SK-N-SH treated with all-trans-retinoic acid at 6 μM for 48 hours (cell line): ENCODE measurements around the gene CDC6.

Source experiments
- ATAC-seq: fragments of 200-7000 bp; cut with Tn5 transposase; 3 replicates; pipeline ENCODE4 v1.9.1; 2020; ENCODE audit warnings: mild to moderate bottlenecking, moderate library complexity
- ARNTL ChIP-seq: fragments of 450-650 bp; formaldehyde crosslinking; IDR thresholded peaks from 2 replicates; pipeline ENCODE4 v1.5.0; 2020; ENCODE audit warnings: low read depth, mild to moderate bottlenecking, moderate library complexity, borderline replicate concordance
- BACH2 ChIP-seq: fragments of 250-450 bp; sonication (Bioruptor Pico); IDR thresholded peaks from 2 replicates; pipeline ENCODE4 v1.9.0; 2021; ENCODE audit warnings: mild to moderate bottlenecking, borderline replicate concordance
- CREB5 ChIP-seq: fragments of 250-450 bp; sonication (Bioruptor Pico); IDR thresholded peaks from 2 replicates; pipeline ENCODE4 v1.5.1; 2020; ENCODE audit warnings: low read depth, mild to moderate bottlenecking, moderate library complexity
- CSDC2 ChIP-seq: fragments of 250-450 bp; sonication (Bioruptor Pico); IDR thresholded peaks from 2 replicates; pipeline ENCODE4 v1.5.0; 2020; ENCODE audit warnings: mild to moderate bottlenecking, moderate library complexity
- CSRNP3 ChIP-seq: fragments of 250-450 bp; sonication (Bioruptor Pico); IDR thresholded peaks from 2 replicates; pipeline ENCODE4 v1.5.1; 2021; ENCODE audit warnings: mild to moderate bottlenecking, moderate library complexity
- ESRRG ChIP-seq: fragments of 250-450 bp; sonication (Bioruptor Pico); IDR thresholded peaks from 2 replicates; pipeline ENCODE4 v1.6.1; 2021; ENCODE audit warnings: mild to moderate bottlenecking
- GLIS3 ChIP-seq: fragments of 250-450 bp; sonication (Bioruptor Pico); IDR thresholded peaks from 2 replicates; pipeline ENCODE4 v1.5.0; 2020; ENCODE audit warnings: mild to moderate bottlenecking, moderate library complexity
- ISL1 ChIP-seq: fragments of 250-450 bp; sonication (Bioruptor Pico); IDR thresholded peaks from 2 replicates; pipeline ENCODE4 v2.1.2; 2022; ENCODE audit warnings: mild to moderate bottlenecking, moderate library complexity
- OSR1 ChIP-seq: fragments of 250-450 bp; sonication (Bioruptor Pico); IDR thresholded peaks from 2 replicates; pipeline ENCODE4 v1.8.0; 2022; ENCODE audit warnings: moderate library complexity, mild to moderate bottlenecking, inconsistent platforms
- POU6F1 ChIP-seq: fragments of 250-450 bp; sonication (Bioruptor Pico); IDR thresholded peaks from 2 replicates; pipeline ENCODE4 v1.8.0; 2021; ENCODE audit warnings: low read depth, mild to moderate bottlenecking, moderate library complexity, borderline replicate concordance
- PPARA ChIP-seq: fragments of 250-450 bp; sonication (Bioruptor Pico); IDR thresholded peaks from 2 replicates; pipeline ENCODE4 v1.5.0; 2020; ENCODE audit warnings: mild to moderate bottlenecking, borderline replicate concordance
- RARB ChIP-seq: fragments of 250-450 bp; sonication (Bioruptor Pico); IDR thresholded peaks from 2 replicates; pipeline ENCODE4 v1.8.0; 2021; ENCODE audit warnings: mild to moderate bottlenecking, moderate library complexity
- SNAI2 ChIP-seq: fragments of 250-450 bp; sonication (Bioruptor Pico); IDR thresholded peaks from 2 replicates; pipeline ENCODE4 v1.5.0; 2020; ENCODE audit warnings: mild to moderate bottlenecking, moderate library complexity
- TCF4 ChIP-seq: fragments of 250-450 bp; sonication (Bioruptor Pico); IDR thresholded peaks from 2 replicates; pipeline ENCODE4 v1.8.0; 2021; ENCODE audit warnings: mild to moderate bottlenecking, moderate library complexity, borderline replicate concordance
- TOX ChIP-seq: fragments of 250-450 bp; sonication (Bioruptor Pico); IDR thresholded peaks from 2 replicates; pipeline ENCODE4 v1.8.0; 2021; ENCODE audit warnings: mild to moderate bottlenecking, moderate library complexity, borderline replicate concordance
- TSHZ2 ChIP-seq: fragments of 250-450 bp; sonication (Bioruptor Pico); IDR thresholded peaks from 2 replicates; pipeline ENCODE4 v1.5.0; 2020; ENCODE audit warnings: mild to moderate bottlenecking, moderate library complexity
- ZC3H10 ChIP-seq: fragments of 250-450 bp; sonication (Bioruptor Pico); IDR thresholded peaks from 2 replicates; pipeline ENCODE4 v1.5.1; 2021; ENCODE audit warnings: mild to moderate bottlenecking, moderate library complexity
- ZFP3 ChIP-seq: fragments of 250-450 bp; sonication (Bioruptor Pico); IDR thresholded peaks from 2 replicates; pipeline ENCODE4 v1.5.0; 2020; ENCODE audit warnings: mild to moderate bottlenecking, moderate library complexity
- ZFP30 ChIP-seq: fragments of 450-650 bp; formaldehyde crosslinking; IDR thresholded peaks from 2 replicates; pipeline ENCODE4 v1.5.0; 2022; ENCODE audit warnings: mild to moderate bottlenecking, moderate library complexity
- ZNF565 ChIP-seq: fragments of 450-650 bp; formaldehyde crosslinking; conservative IDR thresholded peaks from 2 replicates; pipeline ENCODE4 v1.5.0; 2020; ENCODE audit warnings: low read depth, mild to moderate bottlenecking, moderate library complexity
- ZNF70 ChIP-seq: fragments of 450-650 bp; formaldehyde crosslinking; IDR thresholded peaks from 2 replicates; pipeline ENCODE4 v1.5.0; 2020; ENCODE audit warnings: mild to moderate bottlenecking, moderate library complexity
- ZNF8 ChIP-seq: fragments of 450-650 bp; formaldehyde crosslinking; IDR thresholded peaks from 2 replicates; pipeline ENCODE4 v1.5.0; 2020; ENCODE audit warnings: mild to moderate bottlenecking, moderate library complexity

CDC6 gene

GRCh38 chr17:40243761-40244160 lies 43.9 kb upstream of the CDC6 start:
- TF ChIP-seq CREB5 (no peak), CSDC2 (no peak), ISL1 (CRISPR knock-in tag) (peak; percentile 38; the same call in 1 of the 2 replicates), TOX (CRISPR knock-in tag) (no peak)
- peak; percentile 51 for ATAC-seq

- no peak; the same call in 2 of the 3 replicates for ATAC-seq
Observed at GRCh38 chr17:40244255-40244654, 43.4 kb upstream of the CDC6 start.

GRCh38 chr17:40247926-40248495 lies 39.7 kb upstream of the CDC6 start:
- TF ChIP-seq OSR1 (CRISPR knock-in tag) (no peak), ARNTL (CRISPR knock-in tag) (no peak), ZNF8 (no peak), POU6F1 (CRISPR knock-in tag) (no peak), GLIS3 (CRISPR knock-in tag) (no peak), ZNF70 (CRISPR knock-in tag) (no peak), ZNF565 (no peak), TSHZ2 (no peak), ISL1 (CRISPR knock-in tag) (no peak), ZFP3 (CRISPR knock-in tag) (no peak), CSDC2 (no peak), SNAI2 (no peak), ZFP30 (CRISPR knock-in tag) (no peak), TCF4 (no peak), CREB5 (no peak)
- no peak for ATAC-seq

More at GRCh38 chr17:40244255-40244654, 43.4 kb upstream of the CDC6 start:
- TF ChIP-seq ZNF70 (CRISPR knock-in tag) = no peak
- no peak for TF ChIP-seq CSDC2
- no peak for TF ChIP-seq PPARA (CRISPR knock-in tag)
- no peak for TF ChIP-seq ESRRG
- TF ChIP-seq SNAI2 = no peak
- TF ChIP-seq RARB (CRISPR knock-in tag) = no peak
- TF ChIP-seq GLIS3 (CRISPR knock-in tag) = no peak

- peak; percentile 68 for TF ChIP-seq ISL1 (CRISPR knock-in tag)
- no peak for TF ChIP-seq CREB5
- ATAC-seq = no peak
Observed at GRCh38 chr17:40248507-40248906, 39.2 kb upstream of the CDC6 start.

- TF ChIP-seq ZNF565 (no peak), SNAI2 (no peak), CSRNP3 (no peak), ARNTL (CRISPR knock-in tag) (no peak), ISL1 (CRISPR knock-in tag) (0 out of 2 replicates have a peak, but pooled peaks have one; percentile 50), PPARA (CRISPR knock-in tag) (no peak), BACH2 (no peak), ZFP3 (CRISPR knock-in tag) (0 out of 2 replicates have a peak, but pooled peaks have one; percentile 25), CREB5 (no peak), ZC3H10 (CRISPR knock-in tag) (no peak), RARB (CRISPR knock-in tag) (no peak)
- ATAC-seq = peak; percentile 94
Observed at GRCh38 chr17:40251576-40251975, 36.1 kb upstream of the CDC6 start.
